ENCODE measurements around the gene SH2D4B.

Gene SH2D4B

DNA sequence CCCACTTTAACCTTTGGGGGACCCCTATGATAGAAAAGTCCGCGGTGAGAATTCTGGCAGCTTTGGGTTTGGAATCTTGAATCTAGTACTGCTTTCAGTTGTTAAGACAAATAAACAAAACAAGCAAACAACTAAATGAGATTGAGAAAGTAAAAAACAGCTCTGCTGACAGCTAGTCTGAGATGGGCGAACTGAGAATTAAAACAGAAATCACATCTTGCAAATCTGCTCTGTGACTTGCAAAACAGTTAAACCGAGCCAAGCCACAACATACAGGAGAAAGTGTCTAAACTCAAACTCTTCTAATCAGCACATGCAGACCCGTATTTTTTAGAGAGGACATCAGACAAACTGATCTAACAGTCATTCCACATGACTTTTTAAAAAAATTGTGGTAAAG, 110.4 kb downstream of the SH2D4B start:
- no peak for DNase-seq

DNA sequence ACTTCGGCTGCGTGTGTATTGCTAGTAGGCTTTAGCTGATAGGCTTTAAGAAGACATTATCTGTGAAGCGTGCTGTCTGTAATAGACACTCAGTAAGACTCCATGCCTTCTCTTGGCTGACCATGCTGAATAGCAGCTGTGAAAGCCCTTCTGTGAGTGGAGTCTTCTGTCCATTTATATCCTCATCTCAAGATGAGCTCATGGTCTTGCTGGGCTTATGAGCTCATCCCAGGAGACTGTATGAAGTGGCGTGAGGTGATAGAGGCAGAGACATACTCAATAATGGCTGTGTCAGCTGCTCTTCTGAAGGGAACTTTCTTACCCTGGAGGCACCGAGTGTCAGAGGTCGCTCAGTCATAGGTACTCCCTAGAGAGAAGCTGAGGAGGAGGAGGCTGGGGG, 111.5 kb downstream of the SH2D4B start:
- DNase-seq, result no peak

DNA sequence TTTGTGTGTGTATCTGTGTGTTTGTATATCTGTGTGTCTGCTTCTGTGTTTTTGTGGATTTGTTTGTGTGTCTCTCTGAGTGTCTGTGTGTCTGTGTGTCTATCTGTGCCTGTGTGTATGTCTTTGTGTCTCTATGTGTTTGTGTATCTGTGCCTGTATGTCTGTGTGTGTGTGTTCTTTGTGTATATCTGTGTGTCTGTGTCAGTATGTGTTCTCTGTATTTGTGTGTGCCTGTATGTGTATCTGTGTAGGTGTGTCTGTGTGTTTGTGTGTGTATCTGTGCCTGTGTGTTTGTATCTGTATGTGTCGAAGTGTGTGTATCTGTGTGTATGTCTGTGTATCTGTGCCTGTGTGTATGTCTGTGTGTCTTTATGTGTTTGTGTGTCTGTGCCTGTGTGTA, 118.2 kb downstream of the SH2D4B start:
- DNase-seq, result no peak

DNA sequence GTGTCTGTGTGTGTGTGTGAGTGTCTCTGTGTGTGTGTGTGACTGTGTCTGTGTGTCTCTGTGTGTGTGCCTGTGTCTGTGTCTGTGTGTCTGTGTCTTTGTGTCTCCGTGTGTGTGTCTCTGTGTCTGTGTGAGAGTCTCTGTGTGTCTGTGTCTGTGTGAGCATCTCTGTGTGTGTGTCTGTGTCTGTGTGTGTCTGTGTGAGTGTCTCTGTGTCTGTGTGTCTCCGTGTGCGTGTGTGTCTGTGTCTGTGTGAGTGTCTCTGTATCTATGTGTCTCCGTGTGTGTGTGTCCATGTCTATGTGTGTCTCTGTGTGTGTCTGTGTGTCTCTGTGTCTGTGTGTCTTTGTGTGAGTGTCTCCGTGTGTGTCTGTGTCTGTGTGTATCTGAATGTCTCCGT, 120.4 kb downstream of the SH2D4B start:
- no peak for DNase-seq

DNA sequence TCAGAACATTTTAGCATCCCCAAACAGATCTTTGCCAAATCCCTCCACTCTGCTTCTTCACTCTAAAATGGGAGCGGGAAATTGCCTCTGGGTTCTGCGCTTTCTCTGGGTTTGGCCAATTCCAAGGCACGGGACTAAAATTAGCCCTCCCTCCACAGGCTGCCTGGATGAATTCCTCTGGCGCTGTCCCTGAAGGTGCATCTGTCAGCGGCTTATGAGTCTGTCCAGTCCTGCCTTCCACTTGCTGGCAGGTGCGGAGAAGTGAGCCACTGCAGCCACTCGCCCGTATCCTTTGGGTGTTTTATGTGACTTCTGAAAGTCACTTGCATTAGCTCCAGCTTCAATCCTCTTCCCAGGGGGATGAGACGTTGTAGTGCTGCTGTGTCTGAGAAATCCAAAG, 121.6 kb downstream of the SH2D4B start:
- no peak for DNase-seq

DNA sequence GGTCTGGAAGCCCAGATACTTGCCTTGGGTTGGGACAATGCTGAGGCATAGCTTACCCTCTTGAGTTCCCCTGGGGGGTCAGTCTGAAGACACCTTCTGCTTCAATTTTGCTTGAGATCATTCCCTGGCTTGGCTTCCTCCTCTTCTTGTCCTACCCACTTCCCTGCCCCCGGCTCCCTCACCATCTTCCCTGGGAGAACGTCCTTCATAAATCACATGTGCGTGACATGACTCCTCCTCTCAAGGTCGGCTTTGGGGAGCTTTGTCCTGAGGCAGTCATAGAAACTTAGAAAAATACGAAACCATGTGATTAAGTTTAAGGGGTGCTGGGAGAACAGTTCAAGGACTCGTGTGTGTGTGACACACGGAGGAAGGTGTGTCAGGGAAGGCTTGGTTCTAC, 122.6 kb downstream of the SH2D4B start:
- no peak for DNase-seq

DNA sequence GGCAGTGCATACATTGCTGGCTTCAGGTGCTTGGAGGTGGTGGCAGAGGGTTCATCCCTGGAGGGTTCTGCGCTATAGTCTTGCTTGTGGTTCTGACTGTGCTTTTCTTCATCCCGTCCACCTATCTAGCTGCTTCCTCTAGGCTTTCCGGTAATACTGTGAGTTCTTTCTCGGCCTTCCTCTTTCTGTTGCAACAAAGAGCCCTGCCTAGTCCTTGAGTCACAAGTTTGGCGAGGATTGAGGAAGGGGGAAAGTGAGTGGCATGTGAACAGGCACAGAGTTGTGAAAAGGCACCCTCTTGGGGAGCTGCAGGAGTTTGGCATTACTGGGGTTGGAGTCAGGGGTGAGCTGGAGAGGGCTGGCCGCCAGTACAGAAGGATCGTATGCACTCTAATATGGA, 123.0 kb downstream of the SH2D4B start:
- DNase-seq, result no peak

DNA sequence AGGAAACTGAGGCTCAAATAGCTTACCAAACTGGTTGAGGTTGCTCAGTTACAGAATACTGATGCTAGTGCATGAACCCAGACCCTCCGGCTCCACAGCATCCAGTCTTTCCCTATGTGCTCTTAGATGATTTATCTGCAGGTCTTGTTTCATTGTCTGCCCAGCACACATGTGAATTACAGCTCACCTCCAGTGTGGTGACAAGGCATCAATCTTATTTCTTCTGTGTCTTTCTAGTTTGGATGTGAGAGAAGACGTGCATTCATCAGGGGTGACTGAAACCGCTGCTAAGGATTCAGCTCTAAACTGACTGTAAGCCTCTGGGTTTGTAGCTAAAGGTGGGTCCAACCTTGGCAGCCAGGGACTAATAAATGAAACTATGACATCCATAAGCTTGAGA, 123.8 kb downstream of the SH2D4B start:
- DNase-seq, result no peak

DNA sequence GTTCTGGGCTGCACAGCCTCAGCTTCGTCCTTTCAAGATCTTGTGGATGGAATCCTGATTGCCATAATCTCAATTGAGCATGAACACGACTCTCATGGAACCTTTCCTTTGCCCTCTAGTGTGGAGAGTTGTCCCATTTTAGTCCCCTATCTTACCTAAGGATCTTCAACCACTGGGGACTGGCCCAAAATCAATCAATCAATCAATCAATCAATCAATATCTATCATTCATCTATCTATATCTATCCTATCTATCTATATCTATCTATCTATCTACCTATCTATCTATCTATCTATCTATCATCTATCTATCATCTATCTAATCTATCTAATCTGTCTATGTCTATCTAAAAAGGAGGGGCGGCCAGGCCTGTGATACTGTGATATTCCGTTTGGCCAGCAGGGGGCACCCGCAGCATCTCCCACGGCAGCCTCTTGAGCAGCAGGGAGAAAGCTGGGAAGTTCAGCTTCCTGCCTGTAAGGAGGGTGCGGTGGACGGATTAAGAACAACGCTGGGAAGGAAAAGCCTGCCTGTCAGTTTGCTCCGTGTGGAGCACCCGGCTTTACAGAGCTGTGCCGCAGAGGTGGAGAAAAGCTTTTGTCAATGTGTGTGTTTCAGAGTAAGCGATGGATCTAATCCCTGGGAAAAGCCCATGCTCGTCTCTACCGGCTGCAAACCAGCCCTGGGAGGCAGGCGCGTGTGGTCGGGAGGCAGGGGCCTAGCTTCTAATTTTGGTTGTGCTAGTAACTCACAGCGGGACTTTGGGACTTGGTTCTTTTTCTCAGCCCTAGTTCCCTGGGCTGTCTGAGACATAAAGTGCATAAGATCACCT, 124.9 kb downstream of the SH2D4B start:
- no peak for DNase-seq

DNA sequence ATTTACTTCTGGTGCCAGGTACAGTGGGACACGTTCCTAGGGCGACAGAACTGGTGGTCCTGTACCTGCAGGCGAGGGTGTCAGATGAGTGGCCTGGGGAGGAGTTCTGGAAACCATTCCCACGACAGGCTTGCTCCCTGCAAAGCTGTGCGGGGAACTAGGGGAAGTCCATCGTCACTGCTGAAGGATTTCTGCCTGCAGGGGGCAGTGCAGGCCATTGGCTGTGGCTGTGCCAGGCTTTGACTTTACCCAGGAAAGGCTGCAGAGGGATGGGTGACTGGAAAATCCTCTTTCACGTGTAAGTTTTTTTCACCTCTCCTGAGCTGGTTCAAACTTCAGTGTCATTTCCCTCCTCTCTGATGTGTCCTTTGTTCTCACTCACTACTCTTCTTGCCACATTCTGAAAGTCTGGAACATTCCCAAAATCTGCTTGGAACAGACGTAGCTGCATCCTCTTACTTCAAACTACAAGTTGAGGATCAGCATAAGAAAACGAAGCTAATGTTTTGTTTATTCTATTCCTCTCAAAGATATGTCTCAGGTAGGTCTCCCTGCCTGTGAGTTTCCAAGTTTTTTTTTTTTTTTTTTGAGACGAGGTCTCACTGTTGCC, 126.5 kb downstream of the SH2D4B start:
- peak; percentile 11 for DNase-seq

DNA sequence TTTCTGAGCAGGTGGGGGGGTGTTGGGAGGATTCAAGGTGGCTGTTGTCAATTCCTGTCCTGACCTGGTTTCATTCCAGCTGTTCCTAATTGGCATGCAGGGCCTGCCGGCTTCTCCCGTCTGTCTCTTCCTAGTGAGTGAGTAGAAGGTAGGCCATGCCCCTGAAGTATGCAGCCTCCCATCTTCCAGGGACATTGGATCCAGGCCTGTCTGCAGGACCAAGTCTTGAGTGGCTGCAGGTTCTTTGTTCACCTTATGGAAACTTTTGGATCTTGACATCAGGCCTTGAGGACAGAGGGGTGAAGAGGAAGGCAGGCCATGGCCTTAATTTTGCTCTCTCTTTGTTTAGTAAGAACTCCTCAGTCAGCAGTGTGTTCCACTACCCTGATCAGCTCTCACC, 131.8 kb downstream of the SH2D4B start:
- no peak for DNase-seq

DNA sequence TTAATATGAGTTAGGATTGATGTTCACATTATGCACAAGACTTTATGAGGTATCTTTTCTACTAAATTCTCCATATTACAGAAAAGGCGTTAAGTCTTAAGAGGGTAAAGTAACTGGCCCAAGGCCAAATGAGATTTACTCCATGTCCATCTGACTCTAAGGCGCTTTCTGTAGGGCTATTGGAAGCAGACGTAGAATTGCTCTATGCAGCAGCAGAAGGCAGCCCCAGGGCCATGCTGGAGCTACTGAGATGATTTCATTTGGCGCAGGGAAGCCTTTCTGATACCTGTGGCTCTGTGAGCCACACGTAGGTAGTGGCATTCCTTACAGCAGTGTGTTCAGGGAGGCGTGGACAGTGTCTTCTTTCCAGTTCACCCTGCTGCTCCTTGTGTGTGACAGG, 133.1 kb downstream of the SH2D4B start:
- no peak for DNase-seq

DNA sequence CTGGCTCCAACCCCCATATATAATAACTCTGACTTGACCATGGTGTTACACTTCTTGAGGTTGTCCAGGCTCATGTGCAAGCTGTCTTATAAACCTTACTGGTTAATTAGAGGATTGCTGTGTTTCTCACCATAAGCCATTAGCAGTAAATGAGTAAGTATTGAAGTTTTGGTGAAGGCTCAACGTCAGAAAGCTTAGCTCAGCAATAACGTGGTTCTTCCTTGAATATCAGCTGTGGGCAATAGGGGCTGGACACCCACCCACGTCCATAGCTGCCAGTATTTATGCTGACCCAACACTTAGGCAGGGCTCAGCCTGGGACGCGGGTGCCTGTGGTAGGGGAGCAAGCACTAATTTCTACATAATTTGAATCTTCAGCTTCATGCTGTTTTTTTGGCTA, 134.1 kb downstream of the SH2D4B start:
- no peak for DNase-seq

DNA sequence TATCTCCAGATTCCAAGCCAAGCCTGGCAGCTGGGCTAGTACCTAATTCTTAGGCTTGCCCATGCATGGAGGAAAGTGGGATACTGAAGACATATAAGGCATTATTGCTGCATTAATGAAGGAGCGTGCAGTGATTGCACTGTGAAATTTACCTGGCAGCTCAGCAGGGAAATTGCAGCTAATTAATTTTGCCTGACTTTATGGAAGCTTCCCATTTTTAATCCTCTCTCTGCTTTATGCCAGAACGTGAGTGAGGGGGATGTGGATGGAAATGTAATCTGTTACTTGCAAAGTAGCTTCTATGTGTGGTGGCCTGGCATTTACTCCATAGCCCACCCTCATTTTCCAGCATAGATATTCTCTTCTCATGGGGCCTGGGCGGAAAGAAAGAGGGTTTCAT, 134.9 kb downstream of the SH2D4B start:
- DNase-seq, result no peak

DNA sequence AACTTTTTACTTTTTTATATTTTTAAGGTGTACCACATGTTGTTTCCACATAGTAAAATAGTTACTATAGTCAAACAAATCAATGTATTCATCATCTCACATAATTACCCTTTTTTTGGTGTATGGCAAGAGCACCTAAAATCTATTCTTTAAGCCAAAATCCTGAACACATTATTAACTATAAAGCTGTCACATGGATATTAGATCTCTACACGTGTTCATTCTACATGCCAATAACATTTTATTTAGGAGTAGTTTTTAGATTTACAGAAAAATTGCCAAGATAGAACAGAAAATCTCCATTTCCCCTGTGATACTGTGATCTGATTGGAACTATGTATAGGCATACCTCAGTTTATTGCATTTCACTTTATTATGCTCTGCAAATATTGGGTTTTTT, 137.1 kb downstream of the SH2D4B start:
- no peak for DNase-seq

DNA sequence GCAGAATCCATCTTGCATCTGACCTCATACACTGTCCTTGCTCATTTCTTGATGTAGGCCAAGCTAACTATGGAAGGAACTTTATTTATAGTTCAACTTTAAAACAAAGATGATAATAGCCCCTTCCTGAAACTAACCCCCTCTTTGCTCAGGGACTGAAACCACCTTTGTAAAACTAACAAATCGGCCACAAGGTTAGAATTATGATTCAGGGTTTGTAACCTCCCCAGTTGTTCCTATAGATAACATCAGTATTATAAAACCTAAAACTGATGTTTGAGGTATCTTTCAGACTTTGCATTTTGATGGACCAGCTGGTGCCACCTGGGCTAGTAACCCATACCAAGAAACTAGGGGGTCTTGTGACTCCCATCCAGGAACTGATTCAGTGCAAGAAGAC, 143.4 kb downstream of the SH2D4B start:
- DNase-seq, result no peak

DNA sequence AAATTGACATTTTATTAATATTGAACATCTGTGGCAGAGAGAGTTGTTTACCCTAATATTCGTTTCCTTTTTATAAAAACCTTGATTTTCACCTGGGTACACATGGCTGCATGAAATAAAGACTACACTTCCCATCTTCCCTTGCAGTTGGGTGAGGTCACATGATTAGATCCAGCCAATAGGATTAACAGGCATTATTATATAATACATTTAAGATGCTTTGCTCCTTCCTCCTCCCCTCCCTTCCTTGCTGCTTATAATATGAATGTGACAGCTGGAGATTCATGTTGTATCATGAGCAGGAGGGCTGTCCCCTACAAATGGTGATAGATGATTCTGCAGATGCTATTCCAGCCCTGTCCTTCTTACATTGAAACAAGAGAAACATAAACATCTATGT, 146.6 kb downstream of the SH2D4B start:
- no peak for DNase-seq

DNA sequence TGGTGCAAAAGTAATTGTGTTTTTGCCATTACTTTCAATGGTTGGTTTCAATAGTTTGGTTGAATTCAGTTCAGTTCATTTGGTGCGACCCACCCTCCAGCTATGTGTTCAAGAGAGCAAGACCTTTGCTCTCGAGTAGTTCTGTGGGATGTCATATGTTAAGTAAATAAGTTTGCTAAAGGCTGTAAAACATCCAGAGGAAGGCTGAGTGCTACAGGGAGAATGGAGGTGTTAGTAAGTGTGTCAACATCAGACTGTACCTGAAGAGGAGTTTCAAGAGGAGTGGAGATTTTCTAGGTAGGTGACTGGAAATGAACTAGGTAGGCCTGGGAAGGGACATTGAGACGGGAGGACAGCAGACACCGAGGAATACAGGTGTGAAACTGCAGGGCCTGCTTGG, 147.7 kb downstream of the SH2D4B start:
- DNase-seq, result no peak

DNA sequence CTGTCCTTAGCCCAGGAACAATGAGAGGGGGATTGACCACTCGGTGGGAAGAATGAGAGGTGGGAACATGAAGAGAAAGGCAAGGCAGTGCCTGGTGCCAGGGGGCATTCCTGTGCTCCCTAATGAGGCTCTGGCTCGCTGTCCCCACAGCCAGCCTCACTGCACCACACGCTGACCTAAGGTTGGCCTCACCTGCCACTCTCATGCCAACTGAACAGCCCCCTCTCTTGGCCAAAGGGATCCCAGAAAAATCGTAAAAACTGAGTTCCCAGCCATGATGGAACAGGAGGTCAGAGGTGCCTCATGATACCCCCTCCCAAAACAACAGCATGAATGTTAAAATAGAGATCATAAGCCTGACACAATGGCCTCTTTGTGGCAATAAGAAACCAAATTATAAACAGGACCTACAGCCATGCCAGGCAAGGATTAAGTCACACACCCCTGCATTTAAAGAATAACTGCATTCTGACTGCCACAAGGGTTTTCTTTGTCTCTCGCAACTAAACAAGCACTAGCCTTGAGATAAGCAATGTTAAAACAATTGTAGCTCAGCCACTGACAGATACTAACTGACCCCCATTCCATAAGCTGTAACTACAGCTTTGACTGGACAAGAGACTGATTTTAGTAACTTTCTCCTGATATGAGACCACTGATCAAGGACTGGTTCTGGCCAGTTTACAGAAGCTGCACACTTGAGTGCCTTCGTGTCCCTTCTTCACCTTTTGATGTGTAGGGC, 149.2 kb downstream of the SH2D4B start:
- no peak for DNase-seq

DNA sequence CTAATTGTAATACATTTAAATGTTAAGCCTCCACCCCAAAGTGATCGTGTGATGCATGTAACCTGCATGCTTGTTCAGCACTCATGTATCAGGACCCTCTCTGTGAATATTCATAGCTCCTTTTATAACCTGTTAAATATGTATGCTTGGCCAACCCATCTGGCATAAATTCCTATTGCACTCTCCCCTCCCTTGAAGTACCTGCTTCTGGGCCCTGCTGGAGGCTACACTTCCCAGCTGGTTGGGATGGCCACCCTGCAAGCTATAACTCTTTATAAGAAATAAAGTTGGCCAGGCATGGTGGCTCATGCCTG, 149.7 kb downstream of the SH2D4B start:
- DNase-seq, result no peak

DNA sequence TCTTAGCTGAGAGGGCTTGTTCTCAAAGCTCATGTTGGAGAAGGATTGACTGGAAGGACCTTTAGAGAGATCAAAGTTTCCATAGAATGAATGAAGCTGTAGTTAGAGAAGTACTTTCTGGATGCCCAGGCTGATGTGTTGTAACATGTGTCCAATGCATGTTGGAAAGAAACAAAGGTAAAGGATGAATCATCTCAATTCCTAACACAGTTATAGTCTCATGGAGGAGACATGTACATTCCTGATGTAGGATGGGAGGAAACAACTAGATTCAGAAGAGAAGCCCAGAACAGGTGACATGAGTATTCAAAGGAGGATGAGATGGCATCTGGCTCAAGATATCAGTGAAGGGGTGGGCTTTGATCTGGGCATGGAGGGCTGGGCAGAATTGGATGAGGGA, 152.7 kb downstream of the SH2D4B start:
- DNase-seq, result no peak

DNA sequence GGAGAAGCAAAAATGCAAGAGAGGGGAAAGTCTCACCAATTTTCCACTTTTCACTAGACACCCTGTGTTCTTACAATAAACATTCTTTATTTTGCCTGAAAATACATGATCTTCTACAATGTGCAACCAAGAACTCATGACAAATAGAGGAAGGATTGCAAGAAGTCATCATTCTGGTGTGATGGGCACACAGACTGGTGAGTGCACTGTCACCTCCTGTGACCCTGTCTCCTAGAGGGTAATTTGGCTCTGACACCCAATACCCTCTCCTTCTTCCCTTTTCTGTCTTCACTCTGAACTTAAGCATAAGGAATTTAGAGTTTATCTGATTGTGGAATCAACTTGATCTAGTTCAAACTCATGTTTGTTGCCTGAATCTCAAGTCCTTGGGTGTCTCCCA, 153.7 kb downstream of the SH2D4B start:
- DNase-seq, result no peak

DNA sequence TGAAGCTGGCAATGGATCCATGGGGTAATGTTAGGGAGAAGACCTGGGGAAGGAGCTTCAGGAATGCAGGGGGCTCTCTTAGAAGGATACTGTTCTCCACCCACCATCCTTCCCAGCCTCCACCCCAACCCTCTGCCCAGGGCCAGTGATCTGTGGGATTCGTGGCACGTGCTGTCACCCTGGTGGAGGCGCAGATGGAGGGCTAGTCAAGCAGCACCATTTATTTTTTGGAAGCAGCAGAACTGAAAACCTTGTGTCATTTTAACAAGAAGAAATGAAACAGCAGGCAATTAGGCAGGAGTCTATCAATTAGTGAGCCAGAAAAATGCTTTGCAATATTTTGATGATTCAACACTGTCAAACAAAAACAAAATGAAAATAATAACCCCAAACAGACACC, 155.9 kb downstream of the SH2D4B start:
- DNase-seq, result no peak

DNA sequence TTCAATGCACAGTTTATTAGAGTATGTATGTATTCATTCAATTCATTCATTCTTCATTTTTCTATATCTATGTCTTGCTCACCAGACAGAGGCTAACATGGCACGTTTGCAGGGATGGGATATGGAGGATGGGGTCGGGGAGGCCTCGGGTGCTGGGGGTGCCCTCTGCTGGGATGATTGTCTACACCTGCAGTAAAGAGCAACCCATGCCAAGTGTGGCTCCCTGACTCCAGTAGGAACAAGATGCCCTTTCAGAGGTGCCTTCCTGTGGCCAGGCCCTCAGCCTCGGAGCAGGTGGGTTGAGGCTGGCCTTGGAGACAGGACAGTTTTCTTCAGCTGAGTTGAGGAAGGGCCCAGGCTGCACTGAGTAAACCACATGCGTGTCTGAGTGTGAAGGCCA, 157.2 kb downstream of the SH2D4B start:
- no peak for DNase-seq

All from NCI-H2107 (cell line).